ENCODE data around the gene PRKAG2.
A peak's percentile ranks its signal among the peaks of the same experiment; 100 is the strongest.

The PRKAG2 gene

DNA sequence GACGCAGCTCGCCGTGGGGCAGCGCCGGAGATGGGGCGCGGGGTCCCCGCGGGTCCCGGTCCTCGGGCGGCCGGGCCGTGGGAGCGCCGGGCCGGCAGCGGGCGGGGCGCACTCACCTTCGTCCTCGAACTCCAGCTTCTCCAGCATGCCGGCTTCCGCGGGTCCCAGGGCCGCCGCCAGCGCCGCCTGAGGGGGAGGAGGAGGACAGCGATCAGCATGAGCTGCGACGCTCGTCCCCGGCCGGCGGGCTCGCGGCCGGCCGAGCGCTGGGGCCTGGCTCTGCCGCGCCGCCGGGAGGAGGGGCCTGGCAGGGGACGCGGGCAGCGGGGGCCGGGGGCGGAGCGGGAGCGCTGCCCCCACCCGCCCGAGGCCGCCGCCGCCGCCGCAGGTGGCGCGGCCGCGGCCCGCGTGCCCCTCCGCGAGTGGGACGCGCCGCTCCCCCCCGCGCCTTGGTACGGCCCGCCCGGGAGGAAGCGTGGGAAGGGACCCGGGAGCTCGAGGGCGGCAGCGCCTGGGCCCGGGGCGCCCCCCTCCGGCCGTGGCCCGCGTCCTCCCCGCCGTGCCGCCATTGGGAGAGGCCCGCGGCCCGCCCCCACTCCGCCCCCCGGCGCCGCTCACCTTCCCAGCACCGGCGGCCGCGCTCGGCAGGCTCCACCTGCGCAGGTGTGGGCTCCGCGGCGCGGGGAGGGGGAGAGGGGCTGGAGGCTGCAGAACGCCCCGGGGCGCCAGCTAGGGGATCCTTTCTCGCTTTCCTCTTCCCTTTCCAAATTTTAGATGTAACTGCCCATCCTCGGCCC lies 244.8 kb downstream of the PRKAG2 start:
- H3K27ac Mint-ChIP-seq = peak overlapping the region; percentile 95 to 96
- peak overlapping the region; percentile 97 to 98 for H3K4me3 Mint-ChIP-seq
- DNase-seq (peak; percentile 93 to 96), ATAC-seq (peak; percentile 84)
- peaks cover 37% of the 10 kb centered on the region for H3K4me1 Mint-ChIP-seq
- H3K9me3 Mint-ChIP-seq = peaks cover 6 to 7% of the 10 kb centered on the region in 2 donors
- no peaks in the 10 kb centered on the region for H3K27me3 Mint-ChIP-seq

DNA sequence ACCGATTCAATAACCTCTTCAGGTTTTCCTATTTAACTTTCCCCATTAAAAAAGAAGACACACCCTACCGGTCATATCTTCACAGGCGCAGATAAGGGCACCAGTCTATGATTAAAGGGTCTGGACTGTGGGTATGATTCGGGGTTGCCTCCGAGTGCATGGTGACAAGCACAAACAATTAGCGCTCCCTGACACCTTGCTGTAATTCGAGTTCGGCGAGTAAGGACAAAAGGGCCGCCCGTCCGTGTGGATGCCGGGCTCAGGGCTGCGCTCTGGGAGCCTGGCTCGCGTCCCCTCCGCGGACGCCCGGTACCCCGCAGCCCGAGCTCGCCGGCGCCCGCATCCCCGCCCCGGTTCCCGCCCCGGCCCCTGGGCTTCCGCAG lies 245.4 kb downstream of the PRKAG2 start:
- no peak for DNase-seq

DNA sequence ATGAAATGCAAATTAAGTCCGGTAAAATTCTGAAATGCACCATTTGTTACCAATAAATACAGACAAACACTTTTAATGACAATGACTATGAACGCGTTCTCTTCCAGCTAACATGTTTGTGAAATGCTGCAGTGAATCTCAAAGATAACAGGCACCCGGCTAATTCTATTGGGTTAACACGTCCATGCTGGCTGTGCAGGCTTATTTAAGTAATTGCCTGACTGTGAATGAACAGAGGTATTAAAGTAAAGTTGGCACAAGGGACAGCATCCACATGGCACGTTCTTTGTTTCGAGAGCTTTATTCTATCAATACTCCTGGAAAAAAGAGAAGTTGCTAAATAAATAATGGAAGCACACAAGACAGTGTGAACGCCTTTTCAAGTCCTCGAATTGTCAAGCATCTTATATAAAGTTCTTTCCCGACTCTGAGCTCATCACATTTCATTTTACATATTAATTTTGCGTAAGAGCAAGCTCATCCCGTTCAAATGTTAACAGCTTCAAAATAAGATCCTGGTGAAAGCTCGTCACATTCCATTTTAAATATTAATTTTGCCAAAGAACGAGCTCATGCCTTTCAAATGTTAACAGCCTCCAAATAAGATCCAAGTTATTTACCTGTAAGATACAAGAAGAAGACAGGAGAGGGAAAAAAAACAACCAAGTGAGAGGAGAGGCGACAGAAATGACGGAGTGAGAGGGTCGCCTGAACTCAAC lies 245.9 kb downstream of the PRKAG2 start:
- Mint-ChIP-seq H3K9me3 (peaks cover 6 to 7% of the 10 kb centered on the region in 2 donors), H3K4me1 (peaks cover 37% of the 10 kb centered on the region), H3K4me3 (peak overlapping the region; percentile 83 to 87), H3K27me3 (no peaks in the 10 kb centered on the region), H3K27ac (peak overlapping the region in 1 of 2 donors; percentile 89)
- DNase-seq (no peak), ATAC-seq (no peak)

More for the DNA sequence above, 245.4 kb downstream of the PRKAG2 start:
- Mint-ChIP-seq H3K27ac (peak overlapping the region; percentile 12 to 89), H3K4me3 (peak overlapping the region; percentile 83 to 87), H3K27me3 (no peaks in the 10 kb centered on the region), H3K9me3 (peaks cover 6 to 7% of the 10 kb centered on the region in 2 donors), H3K4me1 (peaks cover 37% of the 10 kb centered on the region)
- peak; percentile 44 for ATAC-seq

DNA sequence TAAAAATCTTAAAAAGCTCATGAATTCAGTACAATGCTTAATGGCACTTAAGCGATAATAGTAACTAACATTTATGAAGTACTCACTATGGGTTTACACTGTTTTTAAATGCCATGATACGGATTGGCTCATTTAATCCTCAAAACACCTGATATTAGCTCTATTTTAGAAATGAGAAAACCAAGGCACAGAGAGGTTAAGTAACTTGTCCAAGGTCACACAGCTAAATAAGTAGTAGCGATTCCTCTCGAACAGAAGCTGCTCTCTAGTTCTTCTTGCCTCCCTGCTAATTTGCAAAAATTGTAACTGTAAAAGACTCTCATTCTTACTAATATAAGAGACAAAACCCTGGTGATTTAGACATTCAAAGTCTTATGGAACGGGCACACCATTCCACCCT lies 246.6 kb downstream of the PRKAG2 start:
- no peak for DNase-seq
- no peaks in the 10 kb centered on the region for H3K27me3 Mint-ChIP-seq
- H3K4me1 Mint-ChIP-seq = peaks cover 42% of the 10 kb centered on the region
- no peak for ATAC-seq
- H3K27ac Mint-ChIP-seq = no peak overlapping the region
- peak overlapping the region; percentile 83 to 87 for H3K4me3 Mint-ChIP-seq
- peaks cover 6 to 7% of the 10 kb centered on the region in 2 donors for H3K9me3 Mint-ChIP-seq

- ATAC-seq (no peak), DNase-seq (no peak)
- no peaks in the 10 kb centered on the region for H3K27me3 Mint-ChIP-seq
- peaks cover 48% of the 10 kb centered on the region for H3K4me1 Mint-ChIP-seq
- H3K9me3 Mint-ChIP-seq = peaks cover 6 to 7% of the 10 kb centered on the region in 2 donors
- H3K27ac Mint-ChIP-seq = no peak overlapping the region
- no peak overlapping the region for H3K4me3 Mint-ChIP-seq
These were observed 247.1 kb downstream of the PRKAG2 start for GRCh38 chr7:151629713-151630272.

GRCh38 chr7:151628846-151629604 lies 247.9 kb downstream of the PRKAG2 start:
- no peak overlapping the region for H3K4me3 Mint-ChIP-seq
- H3K27me3 Mint-ChIP-seq = no peaks in the 10 kb centered on the region
- peaks cover 54% of the 10 kb centered on the region for H3K4me1 Mint-ChIP-seq
- no peak for DNase-seq
- H3K27ac Mint-ChIP-seq = no peak overlapping the region
- peaks cover 6 to 7% of the 10 kb centered on the region in 2 donors for H3K9me3 Mint-ChIP-seq
- no peak for ATAC-seq

GRCh38 chr7:151626422-151627115 lies 250.3 kb downstream of the PRKAG2 start:
- Mint-ChIP-seq H3K27ac (no peak overlapping the region), H3K27me3 (no peaks in the 10 kb centered on the region), H3K9me3 (no peaks in the 10 kb centered on the region), H3K4me1 (peaks cover 54% of the 10 kb centered on the region), H3K4me3 (no peak overlapping the region)
- ATAC-seq = peak; percentile 68
- peak; percentile 20 to 22 for DNase-seq

GRCh38 chr7:151625606-151626005 lies 251.3 kb downstream of the PRKAG2 start:
- Mint-ChIP-seq H3K4me1 (peaks cover 45% of the 10 kb centered on the region), H3K27ac (peak overlapping the region in 1 of 2 donors; percentile 9), H3K27me3 (no peaks in the 10 kb centered on the region), H3K4me3 (no peak overlapping the region), H3K9me3 (no peaks in the 10 kb centered on the region)
- DNase-seq = no peak
- no peak for ATAC-seq

DNA sequence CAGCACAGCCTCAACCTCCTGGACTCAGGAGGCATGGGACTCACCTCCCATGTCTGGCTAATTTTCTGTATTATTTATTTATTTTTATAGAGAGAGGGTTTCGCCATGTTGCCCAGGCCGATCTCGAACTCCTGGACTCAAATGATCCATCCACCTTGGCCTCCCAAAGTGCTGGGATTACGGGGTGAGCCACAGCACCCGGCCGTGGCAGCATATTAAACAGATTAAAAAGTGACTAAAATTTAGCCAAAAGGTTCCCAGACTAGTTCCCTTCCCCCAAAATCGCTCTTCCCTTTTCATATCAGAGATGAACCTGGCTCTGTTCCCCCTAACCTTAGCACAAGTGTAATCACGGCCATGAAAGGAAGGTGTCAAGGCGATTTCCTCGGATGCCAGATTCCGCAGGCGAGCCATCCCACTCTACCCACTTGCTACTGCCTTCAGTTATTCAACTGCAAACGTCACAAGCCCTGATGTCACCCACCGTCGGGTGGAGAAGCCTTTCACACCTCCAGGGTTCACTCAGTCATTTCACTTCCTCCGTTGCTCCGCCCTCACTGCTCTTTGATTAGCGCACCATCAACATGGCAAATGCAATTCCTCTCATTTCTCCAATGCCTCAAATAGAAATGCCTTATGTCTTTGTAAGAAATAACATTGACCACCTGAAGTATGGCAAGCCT lies 252.5 kb downstream of the PRKAG2 start:
- DNase-seq = no peak
- peaks cover 36% of the 10 kb centered on the region for H3K4me1 Mint-ChIP-seq
- H3K27me3 Mint-ChIP-seq = no peaks in the 10 kb centered on the region
- no peaks in the 10 kb centered on the region for H3K9me3 Mint-ChIP-seq
- ATAC-seq = no peak
- no peak overlapping the region for H3K4me3 Mint-ChIP-seq
- peak overlapping the region; percentile 22 to 47 for H3K27ac Mint-ChIP-seq

DNA sequence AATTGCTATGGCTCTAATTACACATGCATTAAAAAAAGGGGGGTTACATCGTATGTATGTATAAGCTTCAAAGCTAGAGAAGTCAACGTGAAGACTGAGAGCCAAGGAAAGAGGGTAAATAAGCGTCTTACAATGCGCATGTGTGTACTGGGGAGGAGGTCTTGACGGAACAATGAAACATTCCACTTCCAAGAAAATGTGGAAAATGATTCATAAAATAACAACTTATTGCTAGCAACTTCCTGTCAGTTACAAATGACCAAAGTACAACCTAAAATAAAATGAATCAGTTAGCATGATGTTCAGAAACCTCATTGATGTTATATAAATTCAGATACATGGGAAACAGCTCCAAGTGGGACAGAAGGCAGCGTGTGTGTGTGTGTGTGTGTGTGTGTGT lies 253.1 kb downstream of the PRKAG2 start:
- H3K4me3 Mint-ChIP-seq = no peak overlapping the region
- no peak overlapping the region for H3K27ac Mint-ChIP-seq
- no peaks in the 10 kb centered on the region for H3K9me3 Mint-ChIP-seq
- ATAC-seq (no peak), DNase-seq (no peak)
- H3K27me3 Mint-ChIP-seq = no peaks in the 10 kb centered on the region
- peaks cover 30% of the 10 kb centered on the region for H3K4me1 Mint-ChIP-seq

GRCh38 chr7:151621961-151622360 lies 255.0 kb downstream of the PRKAG2 start:
- no peak for ATAC-seq
- H3K9me3 Mint-ChIP-seq = no peaks in the 10 kb centered on the region
- no peaks in the 10 kb centered on the region for H3K27me3 Mint-ChIP-seq
- H3K4me1 Mint-ChIP-seq = peaks cover 27% of the 10 kb centered on the region
- H3K27ac Mint-ChIP-seq = no peak overlapping the region
- no peak overlapping the region for H3K4me3 Mint-ChIP-seq
- DNase-seq = no peak

- H3K9me3 Mint-ChIP-seq = no peaks in the 10 kb centered on the region
- peak overlapping the region in 1 of 2 donors; percentile 20 for H3K27ac Mint-ChIP-seq
- H3K4me1 Mint-ChIP-seq = no peaks in the 10 kb centered on the region
- no peaks in the 10 kb centered on the region for H3K27me3 Mint-ChIP-seq
- DNase-seq (no peak), ATAC-seq (no peak)
- no peak overlapping the region for H3K4me3 Mint-ChIP-seq
These were observed 260.3 kb downstream of the PRKAG2 start for GRCh38 chr7:151616443-151617213.

GRCh38 chr7:151615784-151616183 lies 261.1 kb downstream of the PRKAG2 start:
- Mint-ChIP-seq H3K27ac (no peak overlapping the region), H3K9me3 (no peaks in the 10 kb centered on the region), H3K27me3 (no peaks in the 10 kb centered on the region), H3K4me3 (no peak overlapping the region), H3K4me1 (no peaks in the 10 kb centered on the region)
- ATAC-seq (no peak), DNase-seq (no peak)

DNA sequence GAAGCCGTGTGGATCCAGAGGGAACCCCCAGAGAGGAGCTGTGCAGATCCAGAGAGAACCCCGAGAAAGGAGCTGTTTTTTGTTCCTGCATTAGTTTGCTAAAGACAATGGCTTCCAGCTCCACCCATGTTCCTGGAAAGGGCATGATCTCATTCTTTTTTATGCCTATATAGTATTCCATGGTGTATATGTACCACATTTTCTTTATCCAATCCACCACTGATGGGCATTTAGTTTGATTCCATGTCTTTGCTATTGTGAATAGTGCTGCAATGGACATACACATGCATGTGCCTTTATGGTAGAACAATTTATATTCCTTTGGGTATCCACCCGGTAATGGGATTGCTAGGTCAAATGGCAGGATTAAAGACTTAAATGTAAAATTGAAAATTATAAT lies 261.9 kb downstream of the PRKAG2 start:
- no peaks in the 10 kb centered on the region for H3K27me3 Mint-ChIP-seq
- H3K4me1 Mint-ChIP-seq = peaks cover 2% of the 10 kb centered on the region
- no peak for ATAC-seq
- no peak overlapping the region for H3K27ac Mint-ChIP-seq
- no peak for DNase-seq
- H3K4me3 Mint-ChIP-seq = no peak overlapping the region
- no peaks in the 10 kb centered on the region for H3K9me3 Mint-ChIP-seq

Measured in stimulated activated naive CD8-positive, alpha-beta T cell treated with anti-CD3 and anti-CD28 coated beads, Interleukin-15, amount 100 ng/mL, for 72 hours (primary cell).